Mucosa of rectum (tissue), 2 donors: ENCODE measurements around the gene CNNM1.

Experiments used
- H3K27ac ChIP-seq, 2 donors: one replicate each; pipeline ENCODE4 v1.7.0; 2013; ENCODE audit warnings: inconsistent platforms in 2 of 2, low read depth in 2 of 2, low read length in 2 of 2
- H3K27me3 ChIP-seq, 2 donors: one replicate each; pipeline ENCODE4 v1.7.0; 2013; ENCODE audit warnings: low read length in 2 of 2; ENCODE audit not compliant: control insufficient read depth in 2 of 2, insufficient read depth in 2 of 2
- H3K36me3 ChIP-seq, 2 donors: one replicate each; pipeline ENCODE4 v1.7.0; 2013; ENCODE audit warnings: low read length in 2 of 2; ENCODE audit not compliant: control insufficient read depth in 2 of 2, insufficient read depth in 2 of 2
- H3K4me1 ChIP-seq, 2 donors: one replicate each; pipeline ENCODE4 v1.7.0; 2013; ENCODE audit warnings: low read length in 2 of 2, mild to moderate bottlenecking in 1 of 2; ENCODE audit not compliant: control insufficient read depth in 2 of 2, insufficient read depth in 2 of 2
- H3K4me3 ChIP-seq, 2 donors: one replicate each; pipeline ENCODE4 v1.7.0; 2013; ENCODE audit warnings: low read length in 2 of 2
- H3K9ac ChIP-seq, 2 donors: one replicate each; pipeline ENCODE4 v1.7.0; 2013; ENCODE audit warnings: low read length in 2 of 2, low read depth in 1 of 2, mild to moderate bottlenecking in 1 of 2
- H3K9me3 ChIP-seq, 2 donors: one replicate each; pipeline ENCODE4 v1.7.0; 2013; ENCODE audit warnings: low read length in 2 of 2; ENCODE audit not compliant: control insufficient read depth in 2 of 2
- donor health status: healthy.
- donor health status: Normal muscosa, but diverticular disease.

Gene CNNM1

DNA sequence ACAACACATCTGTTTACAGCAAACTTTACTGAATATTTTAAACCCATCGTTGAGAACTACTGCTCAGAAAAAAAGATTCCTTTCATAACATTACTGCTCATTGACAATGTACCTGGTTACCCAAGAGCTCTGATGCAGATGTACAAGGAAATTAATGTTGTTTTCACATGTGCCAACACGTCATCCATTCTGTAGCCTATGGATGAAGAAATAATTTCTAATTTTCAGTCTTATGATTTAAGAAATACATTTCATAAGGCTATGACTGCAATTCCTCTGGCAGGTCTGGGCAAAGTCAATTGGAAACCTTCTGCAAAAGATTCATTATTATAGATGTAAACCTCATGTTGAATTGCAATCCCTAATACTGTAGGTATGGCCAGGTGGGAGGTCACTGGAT, 16.7 kb upstream of the CNNM1 start:
- no peak overlapping the region for H3K9ac ChIP-seq
- no peak overlapping the region for H3K4me3 ChIP-seq
- no peaks in the 10 kb centered on the region for H3K9me3 ChIP-seq
- no peak overlapping the region for H3K27ac ChIP-seq
- no peaks in the 10 kb centered on the region for H3K27me3 ChIP-seq
- H3K4me1 ChIP-seq = no peaks in the 10 kb centered on the region
- H3K36me3 ChIP-seq = no peaks in the 10 kb centered on the region

DNA sequence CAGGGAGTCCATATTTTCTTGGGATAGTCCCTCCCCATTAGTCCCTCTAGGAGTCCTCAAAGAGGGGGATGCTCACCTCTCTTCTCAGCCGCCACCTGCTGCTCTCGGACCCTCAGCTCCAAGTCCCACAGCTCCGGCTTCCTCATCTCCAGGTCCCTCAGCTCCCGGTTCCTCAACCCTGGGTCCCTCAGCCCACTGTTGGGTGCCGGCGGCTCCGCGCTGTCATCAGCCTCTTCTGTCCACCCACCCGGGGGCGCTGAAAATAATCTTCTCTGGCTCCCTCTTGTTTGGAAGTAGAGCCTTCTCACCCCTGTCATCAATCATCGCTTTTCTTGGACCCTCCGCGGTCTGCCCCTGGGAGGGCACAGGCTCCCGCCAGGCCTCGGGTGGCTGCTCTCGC, 13.3 kb upstream of the CNNM1 start:
- no peaks in the 10 kb centered on the region for H3K4me1 ChIP-seq
- H3K4me3 ChIP-seq = no peak overlapping the region
- H3K9ac ChIP-seq = no peak overlapping the region
- H3K27me3 ChIP-seq = no peaks in the 10 kb centered on the region
- H3K36me3 ChIP-seq = no peaks in the 10 kb centered on the region
- no peaks in the 10 kb centered on the region for H3K9me3 ChIP-seq
- no peak overlapping the region for H3K27ac ChIP-seq

DNA sequence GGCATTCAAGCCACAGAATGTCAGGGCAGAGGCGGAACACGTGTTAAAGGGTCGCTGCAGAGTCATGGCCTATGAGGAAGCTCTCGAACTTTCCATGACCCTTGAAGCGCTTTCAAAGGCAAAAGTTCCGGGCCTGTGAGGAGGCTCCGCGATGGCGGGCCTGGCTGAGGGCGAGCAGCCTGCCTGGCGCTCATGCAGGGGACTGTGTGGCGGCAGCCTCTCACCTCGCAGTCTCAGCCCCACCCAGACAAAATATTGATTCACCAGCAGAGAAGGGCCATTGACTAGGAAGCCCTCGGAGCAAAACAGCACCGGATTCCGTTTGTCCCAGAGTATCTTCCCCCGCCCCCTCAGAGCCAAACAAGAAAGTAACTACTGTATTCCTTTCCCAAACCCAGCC, 12.8 kb upstream of the CNNM1 start:
- H3K4me1 ChIP-seq = no peaks in the 10 kb centered on the region
- no peaks in the 10 kb centered on the region for H3K27me3 ChIP-seq
- no peaks in the 10 kb centered on the region for H3K9me3 ChIP-seq
- H3K4me3 ChIP-seq = no peak overlapping the region
- no peak overlapping the region for H3K27ac ChIP-seq
- no peak overlapping the region for H3K9ac ChIP-seq
- H3K36me3 ChIP-seq = no peaks in the 10 kb centered on the region

DNA sequence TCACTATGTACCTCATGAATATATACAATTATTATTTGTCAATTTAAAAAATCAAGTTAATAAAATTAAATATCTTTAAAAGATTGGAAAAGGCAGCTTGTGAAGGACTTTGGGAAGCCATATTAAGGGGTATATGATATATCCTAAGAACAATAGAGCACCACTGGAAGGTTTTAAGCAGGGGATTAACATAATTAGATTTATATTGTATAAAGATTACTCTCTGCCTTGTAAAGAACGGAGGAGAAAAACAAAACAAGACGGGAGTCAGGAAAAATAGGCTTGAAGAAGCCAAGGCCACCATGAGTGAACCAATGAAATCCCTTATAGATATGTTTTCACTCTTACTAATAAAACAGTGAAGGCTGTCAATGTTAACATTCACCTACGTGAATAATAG, 11.1 kb upstream of the CNNM1 start:
- Histone ChIP-seq H3K4me1 (no peaks in the 10 kb centered on the region), H3K9me3 (no peaks in the 10 kb centered on the region), H3K4me3 (no peak overlapping the region), H3K9ac (no peak overlapping the region), H3K36me3 (no peaks in the 10 kb centered on the region), H3K27ac (no peak overlapping the region), H3K27me3 (no peaks in the 10 kb centered on the region)

DNA sequence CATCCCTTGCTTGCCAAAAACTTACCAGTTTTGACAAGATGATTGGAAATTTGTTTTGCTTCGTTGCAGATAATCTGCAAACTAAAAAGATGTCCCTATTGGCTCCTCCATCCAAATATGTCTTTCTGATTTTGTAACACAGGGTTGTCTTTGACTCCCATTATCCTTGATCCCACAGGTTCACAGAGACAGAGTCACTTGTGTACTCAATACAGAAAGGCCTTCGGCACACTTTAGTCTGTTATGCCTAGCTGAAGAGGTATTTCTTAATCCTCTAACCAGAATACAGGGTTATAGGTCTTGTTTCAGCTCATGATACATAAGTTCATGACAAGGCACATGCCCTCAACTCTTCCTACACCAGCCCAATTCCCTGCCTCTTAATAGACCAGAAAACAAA, 10.7 kb upstream of the CNNM1 start:
- Histone ChIP-seq H3K9ac (no peak overlapping the region), H3K27ac (no peak overlapping the region), H3K36me3 (no peaks in the 10 kb centered on the region), H3K27me3 (no peaks in the 10 kb centered on the region), H3K4me1 (no peaks in the 10 kb centered on the region), H3K9me3 (no peaks in the 10 kb centered on the region), H3K4me3 (no peak overlapping the region)

DNA sequence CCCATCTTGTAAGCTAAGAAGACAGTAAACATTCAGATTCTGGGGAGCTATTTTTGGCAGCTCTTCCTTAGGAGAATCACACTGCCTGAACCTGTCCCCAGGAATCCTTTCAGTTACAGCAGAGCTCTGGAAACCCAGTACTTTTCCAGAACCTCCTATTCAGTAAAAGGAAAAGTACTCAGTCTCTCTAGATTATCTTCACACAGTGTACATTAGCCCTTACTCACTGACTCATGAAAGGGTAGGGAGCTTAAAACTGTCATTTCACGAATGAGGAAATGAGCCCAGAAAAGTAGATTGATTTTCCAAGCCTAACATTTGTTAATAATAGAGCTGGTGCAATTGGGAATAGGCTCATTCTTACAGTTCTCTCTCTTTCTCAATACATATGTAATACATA, 3.9 kb upstream of the CNNM1 start:
- no peaks in the 10 kb centered on the region for H3K36me3 ChIP-seq
- peaks cover 4 to 10% of the 10 kb centered on the region in 2 donors for H3K27me3 ChIP-seq
- H3K4me1 ChIP-seq = peaks cover 0 to 3% of the 10 kb centered on the region in 2 donors
- no peak overlapping the region for H3K9ac ChIP-seq
- no peak overlapping the region for H3K4me3 ChIP-seq
- no peaks in the 10 kb centered on the region for H3K9me3 ChIP-seq
- H3K27ac ChIP-seq = no peak overlapping the region

DNA sequence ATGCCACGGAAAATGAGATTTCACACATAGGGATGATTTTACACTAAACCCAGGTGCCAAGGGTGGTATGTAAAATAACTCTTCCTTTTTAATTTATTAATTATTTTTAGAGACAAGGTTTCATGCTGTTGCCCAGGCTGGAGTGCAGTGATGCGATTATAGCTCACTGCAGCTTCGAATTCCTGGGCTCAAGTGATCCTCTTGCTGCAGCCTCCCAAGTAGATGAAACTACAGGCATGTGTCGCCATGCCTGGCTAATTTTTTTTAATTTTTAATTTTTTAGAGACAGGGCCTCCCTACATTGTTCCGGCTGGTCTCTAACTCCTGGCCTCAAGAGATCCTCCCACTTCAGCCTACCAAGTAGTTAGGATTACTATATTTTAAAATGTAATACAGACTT, 2.3 kb upstream of the CNNM1 start:
- H3K27me3 ChIP-seq = peaks cover 13 to 23% of the 10 kb centered on the region in 2 donors
- no peak overlapping the region for H3K27ac ChIP-seq
- H3K4me3 ChIP-seq = no peak overlapping the region
- peaks cover 0 to 3% of the 10 kb centered on the region in 2 donors for H3K4me1 ChIP-seq
- no peaks in the 10 kb centered on the region for H3K36me3 ChIP-seq
- H3K9ac ChIP-seq = no peak overlapping the region
- no peaks in the 10 kb centered on the region for H3K9me3 ChIP-seq

DNA sequence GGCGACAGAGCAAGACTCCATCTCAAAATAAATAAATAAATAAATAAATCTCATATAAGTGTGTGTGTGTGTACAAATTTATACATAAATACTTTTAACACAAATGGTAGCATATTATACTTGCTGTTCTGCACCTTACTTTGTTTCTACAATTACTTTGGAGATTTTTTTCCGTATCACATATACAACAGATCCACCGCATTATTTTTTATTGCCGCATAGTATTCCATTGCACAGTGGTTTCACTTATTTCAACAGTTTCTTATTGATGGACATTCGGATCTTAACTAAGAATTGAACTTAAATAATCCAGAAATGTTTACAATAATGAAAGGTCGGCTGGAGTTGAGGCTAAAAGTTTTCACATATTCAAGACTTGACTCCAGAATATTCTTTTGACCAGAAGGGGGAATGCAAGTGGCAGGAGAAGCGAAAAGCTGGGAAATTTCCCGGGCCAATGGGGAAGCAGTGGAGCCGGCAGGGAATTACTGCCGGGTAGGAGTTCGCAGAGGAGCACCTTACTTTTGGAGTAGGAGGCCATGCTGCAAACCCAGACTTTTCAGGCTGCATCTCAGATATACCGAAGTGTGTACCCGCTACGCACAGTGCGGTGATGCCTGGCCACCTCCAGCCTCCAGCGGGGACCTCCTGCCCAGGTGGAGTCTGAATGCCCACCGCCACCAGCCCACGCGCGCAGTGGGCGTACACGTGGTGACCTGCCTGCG, 415 bp upstream of the CNNM1 start:
- peaks cover 0 to 3% of the 10 kb centered on the region in 2 donors for H3K4me1 ChIP-seq
- H3K27me3 ChIP-seq = peaks cover 13 to 27% of the 10 kb centered on the region in 2 donors
- no peaks in the 10 kb centered on the region for H3K36me3 ChIP-seq
- no peaks in the 10 kb centered on the region for H3K9me3 ChIP-seq
- peak overlapping the region; percentile 59 to 60 for H3K4me3 ChIP-seq
- H3K27ac ChIP-seq = no peak overlapping the region
- H3K9ac ChIP-seq = no peak overlapping the region

DNA sequence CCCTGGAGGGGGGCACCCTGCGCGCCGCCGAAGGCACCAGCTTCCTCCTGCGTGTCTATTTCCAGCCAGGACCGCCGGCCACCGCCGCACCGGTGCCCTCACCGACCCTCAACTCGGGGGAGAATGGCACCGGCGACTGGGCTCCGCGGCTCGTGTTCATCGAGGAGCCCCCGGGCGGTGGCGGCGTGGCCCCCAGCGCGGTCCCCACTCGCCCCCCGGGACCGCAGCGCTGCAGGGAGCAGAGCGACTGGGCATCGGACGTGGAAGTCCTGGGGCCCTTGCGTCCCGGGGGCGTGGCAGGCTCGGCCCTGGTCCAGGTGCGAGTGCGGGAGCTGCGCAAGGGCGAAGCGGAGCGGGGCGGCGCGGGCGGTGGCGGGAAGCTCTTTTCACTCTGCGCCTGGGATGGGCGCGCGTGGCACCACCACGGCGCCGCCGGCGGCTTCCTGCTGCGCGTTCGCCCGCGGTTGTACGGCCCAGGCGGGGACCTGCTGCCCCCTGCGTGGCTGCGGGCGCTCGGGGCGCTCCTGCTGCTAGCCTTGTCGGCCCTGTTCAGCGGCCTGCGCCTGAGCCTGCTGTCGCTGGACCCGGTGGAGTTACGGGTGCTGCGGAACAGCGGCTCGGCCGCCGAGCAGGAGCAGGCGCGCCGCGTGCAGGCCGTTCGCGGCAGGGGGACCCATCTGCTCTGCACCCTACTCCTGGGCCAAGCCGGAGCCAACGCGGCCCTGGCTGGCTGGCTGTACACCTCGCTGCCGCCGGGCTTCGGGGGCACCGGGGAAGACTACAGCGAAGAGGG, 594 bp downstream of the CNNM1 start:
- Histone ChIP-seq H3K27me3 (peaks cover 13 to 27% of the 10 kb centered on the region in 2 donors), H3K9me3 (no peaks in the 10 kb centered on the region), H3K27ac (no peak overlapping the region), H3K4me1 (peaks cover 0 to 3% of the 10 kb centered on the region in 2 donors), H3K9ac (no peak overlapping the region), H3K4me3 (peak overlapping the region; percentile 59 to 60), H3K36me3 (no peaks in the 10 kb centered on the region)

DNA sequence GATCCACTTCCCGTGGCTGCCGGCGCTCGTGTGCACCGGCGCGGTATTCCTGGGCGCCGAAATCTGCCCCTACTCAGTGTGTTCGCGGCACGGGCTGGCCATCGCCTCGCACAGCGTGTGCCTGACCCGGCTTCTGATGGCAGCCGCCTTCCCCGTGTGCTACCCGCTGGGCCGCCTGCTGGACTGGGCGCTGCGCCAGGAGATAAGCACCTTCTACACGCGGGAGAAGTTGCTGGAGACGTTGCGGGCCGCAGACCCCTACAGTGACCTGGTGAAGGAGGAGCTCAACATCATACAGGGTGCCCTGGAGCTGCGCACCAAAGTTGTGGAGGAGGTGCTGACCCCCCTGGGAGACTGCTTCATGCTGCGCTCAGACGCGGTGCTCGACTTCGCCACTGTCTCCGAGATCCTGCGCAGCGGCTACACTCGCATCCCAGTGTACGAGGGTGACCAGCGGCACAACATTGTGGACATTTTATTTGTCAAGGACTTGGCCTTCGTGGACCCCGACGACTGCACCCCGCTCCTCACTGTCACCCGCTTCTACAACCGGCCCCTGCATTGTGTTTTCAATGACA, 1.3 kb downstream of the CNNM1 start:
- Histone ChIP-seq H3K9ac (no peak overlapping the region), H3K4me3 (peak overlapping the region; percentile 26 to 60), H3K27ac (no peak overlapping the region), H3K4me1 (peaks cover 0 to 3% of the 10 kb centered on the region in 2 donors), H3K36me3 (no peaks in the 10 kb centered on the region), H3K9me3 (no peaks in the 10 kb centered on the region), H3K27me3 (peaks cover 13 to 27% of the 10 kb centered on the region in 2 donors)
